GM12872 (cell line): ENCODE measurements around the gene L1TD1.

ENCODE experiments used
- CTCF ChIP-seq: IDR thresholded peaks from 3 replicates; pipeline ENCODE4 v1.5.1; 2011; ENCODE audit warnings: low read depth, mild to moderate bottlenecking, low read length, moderate library complexity; ENCODE audit not compliant: insufficient read depth

L1TD1 gene

GRCh38 chr1:62245201-62245600 lies 50.6 kb downstream of the L1TD1 start:
- TF ChIP-seq CTCF: no peak

- no peak for TF ChIP-seq CTCF
Observed at GRCh38 chr1:62247391-62248168, 52.9 kb downstream of the L1TD1 start.

GRCh38 chr1:62250126-62250726 lies 55.6 kb downstream of the L1TD1 start:
- no peak for TF ChIP-seq CTCF

- no peak for TF ChIP-seq CTCF
Observed at GRCh38 chr1:62259551-62259950, 64.9 kb downstream of the L1TD1 start.

GRCh38 chr1:62260688-62261087 lies 66.0 kb downstream of the L1TD1 start:
- no peak for TF ChIP-seq CTCF
